Keratinocyte (primary cell): ENCODE measurements around the gene EID3.

Experiments
- CTCF ChIP-seq, 3 experiments: IDR thresholded peaks in 1 of 3; conservative IDR thresholded peaks in 1 of 3; optimal IDR thresholded peaks in 1 of 3; 2 replicates in 2 of 3; 3 replicates in 1 of 3; pipeline versions ENCODE3 to v1.5.1; 2011; ENCODE audit warnings: low read length in 3 of 3, mild to moderate bottlenecking in 3 of 3, moderate library complexity in 2 of 3, control low read depth in 1 of 3, inconsistent platforms in 1 of 3; ENCODE audit not compliant: insufficient read depth in 2 of 3; ENCODE audit errors: extremely low read depth in 1 of 3
- EZH2 ChIP-seq: IDR thresholded peaks from one replicate; pipeline ENCODE4 v1.6.1; 2012; ENCODE audit warnings: inconsistent platforms, mild to moderate bottlenecking, low read length, moderate library complexity

- TF ChIP-seq CTCF (optimal IDR thresholded peaks at IDR 0.05 in 1 of 3, IDR thresholded peaks at IDR 0.05 in 1 of 3, conservative IDR thresholded peaks at IDR 0.05 in 1 of 3; ENCODE audit: extremely low read depth in 1 of 3, insufficient read depth in 2 of 3, low read length in 3 of 3) (no peak), EZH2 (no peak)
Observed at GRCh38 chr12:104285740-104286515, 17.6 kb upstream of the EID3 start.
